ENCODE data around the gene SLX9.

DNA sequence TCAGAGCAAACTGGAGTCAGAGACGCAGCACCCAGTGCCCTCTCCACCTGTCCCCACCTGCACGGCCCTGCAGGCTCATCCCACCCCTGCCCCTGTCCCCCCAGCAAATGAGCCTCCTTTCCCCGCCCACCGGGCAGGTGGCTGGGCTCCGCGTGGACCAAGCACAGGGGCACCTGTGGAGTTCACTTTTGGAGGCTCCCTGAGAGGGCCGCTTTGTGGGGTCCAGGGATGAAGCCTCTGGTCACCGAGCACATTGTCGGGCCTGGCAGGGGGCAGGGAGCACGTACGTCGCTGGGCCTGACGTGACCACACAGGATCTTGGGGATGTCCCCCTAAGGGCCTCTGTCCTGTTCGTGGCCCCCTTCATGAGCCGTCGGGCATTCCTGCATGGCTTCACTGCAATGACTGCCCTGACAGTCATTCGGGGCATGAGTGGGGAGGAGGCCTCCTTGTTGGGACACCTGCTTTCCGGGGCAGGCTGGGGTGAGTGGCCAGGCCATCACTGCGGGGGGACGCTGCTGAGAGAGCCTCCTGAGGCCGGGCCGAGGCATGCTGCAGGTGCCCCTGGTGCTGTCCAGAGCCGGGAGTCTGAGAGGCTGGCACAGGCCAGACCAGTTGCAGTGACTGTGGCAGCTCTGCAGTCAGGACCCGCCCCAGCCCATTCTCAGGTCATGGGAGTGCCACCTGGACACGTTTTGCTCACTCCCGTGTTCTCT, 19.7 kb downstream of the SLX9 start:
- TF ChIP-seq CTCF (IDR thresholded peaks at IDR 0.05): no peak
- no peak for TF ChIP-seq POLR2A (IDR thresholded peaks at IDR 0.05)
